GM19025 (cell line): ENCODE data around the gene SERPINB10.
"Not testable (repeated sequence)": the region's sequence is repeated elsewhere in the genome, so short reads cannot be mapped to it uniquely, and the experiment has no call there.

Experiments used
- ATAC-seq: cut with Tn5 transposase; IDR thresholded peaks from one replicate; pipeline ENCODE4 v1.9.1; 2021; ENCODE audit warnings: mild to moderate bottlenecking, low read depth, moderate library complexity; ENCODE audit not compliant: unreplicated experiment

Gene SERPINB10

GRCh38 chr18:63890950-63891304, 16.8 kb upstream of the SERPINB10 start:
- peak; percentile 65 for ATAC-seq

GRCh38 chr18:63892566-63892965, 15.2 kb upstream of the SERPINB10 start:
- ATAC-seq, result no peak

- ATAC-seq, result no peak
These were observed 13.5 kb upstream of the SERPINB10 start for GRCh38 chr18:63894106-63894772.

GRCh38 chr18:63895190-63895589, 12.6 kb upstream of the SERPINB10 start:
- ATAC-seq, result no peak

- no peak for ATAC-seq
These were observed 10.7 kb upstream of the SERPINB10 start for GRCh38 chr18:63897072-63897471.

GRCh38 chr18:63899206-63899605, 8.6 kb upstream of the SERPINB10 start:
- ATAC-seq, result no peak

GRCh38 chr18:63903851-63904570, 3.7 kb upstream of the SERPINB10 start:
- no peak for ATAC-seq

- ATAC-seq, result no peak
These were observed 3.1 kb upstream of the SERPINB10 start for GRCh38 chr18:63904694-63905093.

- ATAC-seq, result no peak
These were observed 2.4 kb upstream of the SERPINB10 start for GRCh38 chr18:63905361-63905760.

- ATAC-seq, result no peak
These were observed 1.7 kb upstream of the SERPINB10 start for GRCh38 chr18:63906056-63906455.

GRCh38 chr18:63908858-63909257, 1.1 kb downstream of the SERPINB10 start:
- ATAC-seq, result no peak

- ATAC-seq, result peak; percentile 54
These were observed 2.1 kb downstream of the SERPINB10 start for GRCh38 chr18:63909870-63910269.

GRCh38 chr18:63917817-63918216, 10.1 kb downstream of the SERPINB10 start:
- ATAC-seq, result no peak

- no peak for ATAC-seq
These were observed 14.3 kb downstream of the SERPINB10 start for GRCh38 chr18:63922049-63922448.

GRCh38 chr18:63924551-63924950, 16.8 kb downstream of the SERPINB10 start:
- no peak for ATAC-seq

- no peak for ATAC-seq
These were observed 20.6 kb downstream of the SERPINB10 start for GRCh38 chr18:63928331-63928730.

- ATAC-seq, result not testable (repeated sequence)
These were observed 21.6 kb downstream of the SERPINB10 start for GRCh38 chr18:63929369-63929768.

- no peak for ATAC-seq
These were observed 23.1 kb downstream of the SERPINB10 start for GRCh38 chr18:63930773-63931354.

GRCh38 chr18:63936156-63936931, 28.6 kb downstream of the SERPINB10 start:
- peak; percentile 94 for ATAC-seq

GRCh38 chr18:63936932-63937393, 29.2 kb downstream of the SERPINB10 start:
- ATAC-seq, result no peak

- no peak for ATAC-seq
These were observed 32.2 kb downstream of the SERPINB10 start for GRCh38 chr18:63940008-63940407.
